Fibroblast of lung (primary cell): ENCODE measurements around the gene HCRT.

Experiments
- EZH2 ChIP-seq: IDR thresholded peaks from 2 replicates; pipeline ENCODE4 v1.5.1; 2012; ENCODE audit warnings: low read length, control low read depth, mild to moderate bottlenecking; ENCODE audit errors: missing control alignments
- TF ChIP-seq, protein P1 (sequence below), 2 donors: IDR thresholded peaks in 1 of 2; conservative IDR thresholded peaks in 1 of 2; 1 replicate in 1 of 2; 2 replicates in 1 of 2; pipeline ENCODE4 v1.5.1; 2011 to 2012; ENCODE audit warnings: low read length in 2 of 2, control low read depth in 1 of 2, inconsistent platforms in 1 of 2, low read depth in 1 of 2, mild to moderate bottlenecking in 1 of 2

DNA sequence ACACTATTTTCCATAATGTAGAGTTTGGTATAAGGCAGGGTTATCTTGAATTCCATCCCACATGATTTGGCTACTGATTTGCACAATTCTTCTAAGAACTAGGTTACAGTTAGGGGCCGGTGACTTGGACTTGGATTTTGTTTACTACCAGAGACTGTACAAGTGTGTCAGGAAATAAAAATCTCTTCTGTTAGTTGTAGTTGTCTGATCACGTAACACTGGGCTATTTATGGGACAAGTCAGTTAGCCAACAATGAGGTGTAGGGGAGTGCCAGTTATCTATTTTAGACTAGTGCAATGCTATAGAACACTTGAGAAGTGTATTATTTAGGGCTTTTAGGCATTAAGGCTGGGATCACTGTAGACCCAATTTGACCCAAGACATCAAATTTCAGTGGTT is 48.7 kb upstream of the HCRT start:
- TF ChIP-seq, protein P1, sequence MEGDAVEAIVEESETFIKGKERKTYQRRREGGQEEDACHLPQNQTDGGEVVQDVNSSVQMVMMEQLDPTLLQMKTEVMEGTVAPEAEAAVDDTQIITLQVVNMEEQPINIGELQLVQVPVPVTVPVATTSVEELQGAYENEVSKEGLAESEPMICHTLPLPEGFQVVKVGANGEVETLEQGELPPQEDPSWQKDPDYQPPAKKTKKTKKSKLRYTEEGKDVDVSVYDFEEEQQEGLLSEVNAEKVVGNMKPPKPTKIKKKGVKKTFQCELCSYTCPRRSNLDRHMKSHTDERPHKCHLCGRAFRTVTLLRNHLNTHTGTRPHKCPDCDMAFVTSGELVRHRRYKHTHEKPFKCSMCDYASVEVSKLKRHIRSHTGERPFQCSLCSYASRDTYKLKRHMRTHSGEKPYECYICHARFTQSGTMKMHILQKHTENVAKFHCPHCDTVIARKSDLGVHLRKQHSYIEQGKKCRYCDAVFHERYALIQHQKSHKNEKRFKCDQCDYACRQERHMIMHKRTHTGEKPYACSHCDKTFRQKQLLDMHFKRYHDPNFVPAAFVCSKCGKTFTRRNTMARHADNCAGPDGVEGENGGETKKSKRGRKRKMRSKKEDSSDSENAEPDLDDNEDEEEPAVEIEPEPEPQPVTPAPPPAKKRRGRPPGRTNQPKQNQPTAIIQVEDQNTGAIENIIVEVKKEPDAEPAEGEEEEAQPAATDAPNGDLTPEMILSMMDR (conservative IDR thresholded peaks at IDR 0.05 in 1 of 2, IDR thresholded peaks at IDR 0.05 in 1 of 2; ENCODE audit: low read depth in 1 of 2, low read length in 2 of 2): no peak
- no peak for TF ChIP-seq EZH2
